Stimulated activated CD4-positive, alpha-beta T cell treated with anti-CD3 and anti-CD28 coated beads, Interleukin-2, amount 100 ng/mL, for 48 hours (primary cell): ENCODE results near the gene MCF2L.
"Not testable (repeated sequence)": the region's sequence is repeated elsewhere in the genome, so short reads cannot be mapped to it uniquely, and the experiment has no call there.

Source experiments
- DNase-seq, 2 donors: peaks; one replicate each; pipeline ENCODE4 v3.0.0-alpha.2; 2020

The MCF2L gene

DNA sequence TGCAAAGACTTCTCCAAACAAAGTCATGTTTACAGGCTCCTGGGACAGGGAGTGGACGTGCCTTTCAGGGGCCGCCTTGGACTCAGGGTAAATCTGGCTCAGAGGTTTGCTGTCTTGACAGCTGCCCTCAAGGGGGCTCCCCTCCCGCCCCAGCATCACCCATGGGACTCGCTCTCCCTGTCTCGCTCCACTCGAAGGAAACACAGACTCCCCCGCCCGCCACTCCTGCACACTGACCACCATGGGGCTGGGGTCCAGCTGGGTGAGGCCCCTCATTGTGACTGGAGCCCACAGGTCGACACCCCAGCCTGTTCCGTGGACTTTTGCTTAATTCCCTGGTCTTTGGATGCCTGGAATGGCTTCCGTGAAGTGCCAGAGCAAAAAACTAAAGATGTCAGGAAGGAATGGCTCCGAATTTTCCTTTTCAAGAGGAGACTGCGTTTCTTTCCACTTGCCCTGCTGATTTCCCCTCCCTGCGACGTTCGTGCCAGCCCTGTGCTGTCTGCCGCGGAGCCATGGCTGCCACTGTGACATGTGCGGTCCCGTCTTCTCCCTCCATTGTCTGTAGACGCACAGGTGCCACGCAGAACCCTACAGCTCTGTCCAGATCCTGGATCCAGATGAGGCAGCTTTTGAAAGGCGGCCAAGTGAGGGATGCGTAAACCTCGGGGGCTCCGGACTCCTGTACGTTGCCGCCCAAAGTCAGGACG, 48.6 kb downstream of the MCF2L start:
- no peak for DNase-seq

DNA sequence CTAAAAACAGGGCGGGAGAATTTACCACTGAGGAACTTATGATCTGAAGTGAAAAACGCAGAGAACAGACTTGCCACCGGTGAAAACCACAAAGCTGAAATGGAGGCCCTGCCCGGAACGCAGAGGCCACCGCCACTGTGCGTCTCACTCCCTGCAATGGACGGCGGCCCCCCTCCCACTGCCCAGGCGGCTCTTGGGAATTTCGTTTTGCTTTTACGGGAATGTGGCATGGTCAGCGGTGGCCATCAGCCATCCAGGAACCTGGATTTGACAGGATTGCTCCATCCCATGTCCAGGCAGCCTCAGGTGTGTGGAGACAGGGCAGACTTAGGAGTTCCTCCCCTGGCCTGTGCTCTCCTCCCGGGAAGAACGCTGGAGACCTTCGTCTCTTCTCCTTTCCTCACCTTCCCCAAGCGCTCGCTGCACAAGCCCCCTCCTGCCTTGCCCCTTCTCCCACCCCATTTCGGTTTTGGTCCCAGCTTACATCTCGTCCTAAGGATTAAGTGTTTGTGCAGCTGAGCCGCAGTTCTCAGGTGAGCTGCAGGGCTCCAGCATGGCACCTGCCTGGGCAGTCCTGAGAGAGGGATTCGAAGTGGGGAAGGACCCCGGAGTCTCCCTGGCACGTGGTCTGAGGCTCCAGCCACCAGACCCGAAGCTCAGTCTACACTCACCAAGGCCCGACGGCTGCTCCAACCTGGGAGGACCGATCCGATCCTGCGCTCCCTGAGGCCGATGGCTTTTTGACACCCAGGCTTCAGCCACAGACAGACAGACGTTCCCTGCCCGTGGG, 49.9 kb downstream of the MCF2L start:
- no peak for DNase-seq

DNA sequence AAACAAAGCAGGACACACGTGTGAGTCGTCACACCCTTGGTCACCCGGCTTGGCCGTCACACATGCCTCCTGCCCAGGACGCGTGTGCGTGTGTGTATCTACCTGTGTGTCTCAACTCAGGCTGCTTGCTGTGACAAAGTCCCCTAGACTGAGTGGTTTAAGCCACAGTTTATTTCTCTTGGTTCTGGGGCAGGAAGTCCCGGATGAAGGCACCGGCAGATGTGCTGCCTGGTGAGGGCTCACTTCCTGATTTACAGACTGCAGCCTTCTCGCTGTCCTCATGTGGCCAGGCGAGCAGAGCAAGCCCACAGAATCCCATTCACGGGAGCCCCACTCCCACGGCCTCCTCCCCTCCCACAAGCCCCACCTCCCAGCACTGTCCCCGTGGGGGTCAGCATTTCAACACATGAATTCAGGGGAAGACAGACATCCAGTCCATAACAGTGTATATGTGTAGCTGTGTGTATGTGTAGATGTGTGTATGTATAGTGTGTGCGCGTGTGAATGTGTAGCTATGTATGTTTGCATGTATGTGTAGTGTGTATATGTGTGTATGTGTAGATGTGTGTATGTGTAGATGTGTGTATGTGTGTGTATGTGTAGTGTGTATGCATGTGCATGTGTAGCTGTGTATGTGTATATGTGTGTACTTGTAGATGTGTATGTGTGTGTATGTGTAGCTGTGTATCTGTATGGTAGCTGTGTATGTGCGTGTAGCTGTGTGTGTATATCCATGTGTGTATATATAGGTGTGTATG, 51.5 kb downstream of the MCF2L start:
- no peak for DNase-seq

DNA sequence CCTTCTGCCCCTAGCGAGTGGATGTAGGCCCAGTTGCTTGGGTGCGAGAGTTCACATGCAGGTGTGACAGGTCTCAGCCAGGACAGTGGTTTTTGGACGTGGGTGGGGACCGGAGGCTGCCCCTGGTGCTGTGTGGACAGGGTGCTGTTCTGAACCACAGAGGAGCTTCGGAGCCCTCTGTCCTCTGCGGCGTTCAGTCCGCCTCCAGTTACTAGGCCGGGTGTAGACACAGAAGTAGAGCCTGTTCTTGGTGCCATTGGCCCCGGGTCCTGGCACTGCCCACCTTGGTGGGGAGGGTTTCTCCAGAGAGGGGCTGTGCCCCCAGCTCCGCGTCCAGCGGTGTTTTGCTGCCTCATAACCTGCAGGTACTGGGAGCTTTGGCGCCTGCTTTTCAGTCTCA, 52.4 kb downstream of the MCF2L start:
- no peak for DNase-seq

DNA sequence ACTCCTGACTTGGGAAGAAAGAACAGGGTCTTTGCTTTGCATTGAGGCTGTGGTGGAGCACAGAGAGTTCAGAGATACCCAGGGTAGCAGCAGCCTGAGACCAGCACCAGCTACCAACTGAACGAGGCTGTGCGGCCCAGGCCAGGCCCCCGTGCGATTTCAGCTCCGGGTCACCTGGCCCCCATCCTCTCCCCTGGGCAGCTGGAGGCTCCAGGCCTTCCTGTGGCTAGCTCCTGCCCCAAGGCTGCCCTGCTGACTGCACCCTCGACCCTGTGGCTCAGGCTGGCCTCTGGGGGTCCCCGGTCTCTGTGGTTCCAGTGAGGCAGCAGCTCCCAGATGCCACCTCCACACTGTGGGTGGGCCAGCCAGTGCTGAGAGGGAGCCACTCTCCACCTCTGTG, 52.8 kb downstream of the MCF2L start:
- no peak for DNase-seq

DNA sequence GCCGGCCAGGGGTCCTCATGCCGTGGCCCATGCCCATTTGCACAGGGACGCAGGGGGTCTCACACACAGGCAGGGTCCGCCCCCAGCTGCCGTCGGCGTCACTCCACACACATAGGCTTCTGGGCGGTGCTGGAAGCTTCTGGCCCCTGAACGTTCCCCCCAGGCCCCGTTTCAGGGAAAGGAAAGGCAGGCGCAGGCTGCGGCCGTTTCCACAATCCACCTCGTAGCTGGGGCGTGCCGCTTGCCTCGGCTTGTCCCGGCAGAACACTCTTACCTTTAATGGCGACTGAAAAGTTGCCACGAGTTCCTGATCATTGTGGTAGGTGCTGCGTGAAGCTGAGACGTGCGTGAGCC, 53.4 kb downstream of the MCF2L start:
- DNase-seq = no peak

DNA sequence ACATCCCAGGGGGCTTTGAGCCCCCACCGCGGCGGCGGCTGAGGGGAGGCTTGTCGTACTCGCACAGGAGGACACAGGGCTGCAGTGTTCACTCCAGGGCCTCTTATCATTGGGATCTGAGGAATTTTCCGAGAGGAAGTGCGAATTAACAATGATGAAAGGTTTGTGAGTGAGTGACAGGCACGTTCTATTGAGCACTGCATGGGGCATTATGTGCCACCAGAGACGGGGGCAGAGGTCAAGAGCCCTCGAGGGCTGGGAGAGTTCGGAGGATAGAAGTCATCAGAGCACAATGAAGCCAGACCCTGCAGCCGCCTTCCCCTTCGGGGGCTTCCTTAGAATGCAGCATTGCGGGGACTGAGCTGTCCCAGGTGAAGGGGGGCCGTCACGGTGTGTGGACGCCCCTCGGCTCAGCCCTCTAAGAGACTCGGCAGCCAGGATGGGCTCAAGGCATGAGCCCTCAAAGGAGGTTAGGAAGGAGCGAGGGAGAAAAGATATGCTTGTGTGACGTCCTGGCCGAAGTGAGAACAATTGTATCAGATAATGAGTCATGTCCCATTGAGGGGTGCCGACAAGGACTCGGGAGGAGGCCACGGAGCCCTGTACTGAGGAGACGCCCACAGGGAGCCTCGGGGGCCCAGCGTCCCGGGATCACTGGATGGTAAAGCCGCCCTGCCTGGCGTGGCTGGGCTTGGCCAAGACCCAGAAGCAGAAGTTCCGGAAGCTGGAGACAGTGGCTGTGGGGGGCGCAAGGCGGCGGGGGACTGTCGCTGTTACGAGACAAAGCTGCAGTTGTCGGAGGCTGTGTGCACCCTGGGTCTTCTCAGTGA, 53.9 kb downstream of the MCF2L start:
- DNase-seq = no peak

DNA sequence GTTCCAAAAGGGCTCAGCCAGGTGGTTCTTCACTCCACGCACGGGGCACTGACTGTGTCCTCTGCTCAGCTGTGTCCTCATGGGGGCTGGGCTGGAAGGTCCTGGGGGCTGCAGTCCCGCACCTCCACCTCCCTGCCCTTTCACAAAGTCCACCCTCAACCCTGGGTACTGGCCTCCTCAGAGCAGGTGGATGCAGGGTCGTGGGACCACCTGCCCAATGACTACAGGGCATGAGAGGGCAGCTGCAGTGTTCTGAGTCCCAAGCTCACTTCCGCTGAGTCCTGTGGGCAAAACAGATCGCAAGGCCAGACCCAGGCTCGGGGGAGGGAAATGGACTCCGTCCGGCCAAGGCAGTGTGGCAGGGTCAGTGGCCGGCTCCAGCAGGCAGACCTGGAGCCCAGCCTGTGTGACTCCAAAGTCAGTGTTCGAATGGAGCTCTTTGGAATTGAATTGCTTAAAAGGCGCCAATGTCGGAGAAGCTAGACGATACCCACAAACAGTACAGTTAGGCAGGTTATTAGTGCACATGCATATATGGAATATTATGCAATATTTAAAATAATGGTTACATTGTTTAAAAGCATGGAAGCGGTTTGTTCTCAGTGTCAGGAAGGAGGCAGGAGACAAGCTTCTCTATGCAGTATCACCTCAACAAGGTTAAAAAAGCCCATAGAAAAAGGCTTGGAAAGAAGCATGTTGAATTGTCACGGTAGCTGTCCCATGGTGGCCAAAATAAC, 54.8 kb downstream of the MCF2L start:
- no peak for DNase-seq

DNA sequence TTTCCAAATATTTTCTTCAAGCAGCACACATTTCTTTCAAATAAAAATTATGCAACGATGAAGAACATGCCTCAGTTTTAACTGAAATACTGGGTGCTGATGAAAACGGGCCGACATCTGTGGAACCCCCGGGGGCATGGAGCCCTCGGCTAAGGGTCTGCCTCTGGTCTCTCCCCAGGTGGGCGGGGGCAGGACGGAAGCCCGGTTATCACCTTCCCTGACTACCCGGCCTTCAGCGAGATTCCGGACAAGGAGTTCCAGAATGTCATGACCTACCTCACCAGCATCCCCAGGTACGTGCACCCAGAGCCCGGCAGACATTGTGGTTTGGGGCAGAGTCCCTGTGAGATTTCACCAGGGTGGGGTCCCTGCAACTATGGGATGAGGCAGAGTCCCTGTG, 55.5 kb downstream of the MCF2L start:
- DNase-seq = no peak

DNA sequence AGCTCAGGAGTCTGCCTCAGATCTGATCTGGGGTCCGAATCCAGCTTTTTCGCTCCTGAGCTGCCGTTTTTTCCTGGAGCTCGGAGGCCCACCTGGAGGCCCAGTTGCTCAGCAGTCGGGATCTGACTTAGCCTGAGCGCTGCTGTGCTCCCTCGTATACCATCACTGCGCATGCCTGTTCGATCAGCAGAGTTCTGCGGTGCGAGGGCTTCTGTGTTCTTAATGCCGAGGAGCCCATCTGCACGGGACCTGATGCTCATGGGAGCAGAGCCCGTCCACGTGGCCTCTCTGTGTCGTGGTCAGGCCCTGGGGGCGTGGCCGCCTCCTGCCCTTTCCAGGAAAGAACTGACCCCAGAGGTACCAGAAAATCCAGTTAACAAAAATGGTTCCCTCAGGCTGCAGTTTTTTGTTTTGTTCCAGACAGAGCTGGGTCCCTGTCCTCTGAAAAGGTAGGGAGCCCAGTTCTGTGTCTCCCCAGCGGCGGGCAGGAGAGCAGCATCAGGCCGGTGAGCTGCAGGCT, 57.4 kb downstream of the MCF2L start:
- DNase-seq = no peak

DNA sequence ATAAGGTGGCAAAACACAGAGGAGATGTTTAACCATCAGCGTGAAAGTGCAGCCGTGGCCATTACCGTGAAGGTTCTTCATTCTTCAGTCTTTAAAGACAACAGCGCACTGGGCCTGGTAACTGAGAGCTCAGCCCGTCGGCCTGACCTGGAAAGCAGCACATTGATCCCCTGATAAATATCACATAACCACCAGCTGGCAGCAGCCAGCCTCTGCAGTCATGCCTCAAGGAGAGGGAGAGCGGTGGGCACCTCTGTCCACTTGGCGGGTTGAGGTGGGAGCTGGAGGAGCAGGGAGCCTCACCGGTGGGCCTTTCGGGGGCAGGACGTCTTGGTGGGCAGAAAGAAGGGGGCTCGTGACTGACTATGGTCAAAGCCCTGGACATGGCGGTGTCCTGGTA, 58.1 kb downstream of the MCF2L start:
- no peak for DNase-seq

DNA sequence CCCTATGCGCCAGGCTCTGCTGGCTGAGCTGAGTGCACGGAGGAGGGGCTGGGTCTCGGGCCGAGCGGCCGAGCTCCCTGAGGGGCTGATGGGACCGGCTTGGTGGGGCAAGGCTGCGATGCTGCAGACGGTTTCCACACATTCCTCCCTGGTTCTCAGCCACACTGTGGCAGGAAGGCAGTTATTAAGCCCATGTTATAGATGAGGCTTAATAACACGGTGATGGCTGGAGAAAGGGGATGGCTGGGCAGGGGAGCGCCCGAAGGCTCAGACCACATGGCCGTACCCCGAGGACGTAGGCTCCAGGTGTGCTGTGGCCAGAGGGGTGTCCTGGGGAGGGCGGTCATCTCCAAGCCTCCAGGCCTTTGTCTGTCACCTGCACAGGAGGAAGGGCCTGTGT, 58.6 kb downstream of the MCF2L start:
- no peak for DNase-seq

DNA sequence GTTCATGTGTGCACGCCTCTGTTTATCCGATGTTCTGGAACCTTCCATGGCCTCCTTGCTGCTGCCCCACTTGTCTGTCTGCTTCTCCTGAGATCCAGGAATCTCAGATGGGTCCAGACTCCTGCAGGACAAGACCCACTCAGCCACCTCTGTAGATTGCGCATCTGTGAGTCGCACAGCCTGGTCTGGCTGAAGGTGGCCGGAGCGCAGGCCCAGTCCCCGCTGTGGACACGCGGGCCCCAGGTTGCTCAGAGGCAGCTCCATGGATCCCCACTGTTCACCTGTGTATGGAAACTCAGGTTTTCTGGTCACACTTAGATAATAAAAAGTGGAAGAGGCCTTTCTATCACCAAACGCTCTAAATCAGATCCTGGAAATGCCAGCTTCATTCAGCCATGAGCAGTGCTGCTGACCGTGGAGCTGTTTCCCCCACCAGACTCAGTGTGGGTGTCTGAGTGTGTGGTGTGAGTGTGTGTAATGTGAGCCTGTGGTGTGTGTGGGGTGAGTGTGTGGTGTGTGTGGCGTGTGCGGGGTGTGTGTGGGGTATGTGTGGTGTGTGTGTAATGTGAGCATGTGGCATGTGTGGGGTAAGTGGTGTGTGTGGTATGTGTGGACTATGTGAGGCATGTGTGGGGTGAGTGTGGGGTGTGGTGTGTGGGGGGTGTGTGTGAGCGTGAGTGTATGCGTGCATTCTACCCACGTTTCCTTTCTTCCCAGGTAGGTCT, 59.5 kb downstream of the MCF2L start:
- no peak for DNase-seq

DNA sequence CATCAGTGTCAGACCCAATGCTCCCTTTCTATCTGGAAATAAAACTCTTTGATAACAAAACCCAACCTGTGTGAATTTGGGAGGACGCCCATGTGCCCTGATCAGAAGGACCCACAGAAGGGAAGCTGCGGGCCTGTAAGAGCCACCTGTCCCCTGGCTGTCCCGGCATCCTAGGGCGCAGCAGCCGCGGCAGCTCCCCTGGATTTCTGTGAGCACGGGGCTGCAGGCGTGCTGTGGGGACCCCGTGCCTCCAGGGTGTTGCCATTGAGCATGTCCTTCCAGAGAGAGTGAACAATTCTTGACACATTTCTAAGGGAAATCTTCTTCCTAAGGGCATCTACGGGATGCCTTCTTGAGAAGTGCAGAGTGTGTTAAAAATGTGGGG, 60.0 kb downstream of the MCF2L start:
- DNase-seq = no peak

DNA sequence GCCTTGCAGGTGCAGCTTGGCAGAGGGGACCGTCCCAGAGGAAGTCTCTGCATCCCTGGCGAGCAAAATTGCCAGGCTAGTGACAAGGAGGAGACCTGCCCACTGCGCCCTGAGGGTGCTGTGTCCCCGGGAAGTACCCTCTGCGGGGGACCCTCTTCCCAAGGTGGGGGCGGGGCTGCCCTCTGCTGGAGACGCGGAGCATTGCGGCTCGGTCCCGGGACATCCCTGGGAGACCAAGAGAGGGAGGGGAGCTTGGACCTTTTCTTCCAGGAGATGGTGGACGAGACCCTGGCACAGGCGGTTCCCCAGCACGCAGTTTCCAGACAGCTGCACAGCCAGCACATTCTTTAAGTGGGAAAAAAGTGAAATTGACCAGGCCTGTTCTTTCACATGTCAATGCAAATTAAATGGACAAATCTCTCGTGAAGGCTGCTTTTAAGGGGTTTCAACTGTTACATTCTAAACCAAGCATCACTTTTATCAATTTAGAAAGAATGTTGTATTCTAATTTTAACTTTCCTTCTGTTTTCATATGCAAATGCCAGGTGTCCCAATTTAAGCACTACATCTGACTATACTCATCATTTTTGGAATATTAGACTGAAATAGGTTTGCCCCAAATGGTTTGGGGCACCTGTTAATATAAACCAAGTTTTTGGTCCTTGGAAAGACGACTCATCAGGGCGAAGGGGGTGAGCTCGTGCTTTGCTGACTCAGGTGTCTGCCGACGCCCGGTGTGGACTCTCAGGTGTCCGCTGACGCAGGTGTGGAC, 60.7 kb downstream of the MCF2L start:
- DNase-seq = peak; percentile 49 to 65

DNA sequence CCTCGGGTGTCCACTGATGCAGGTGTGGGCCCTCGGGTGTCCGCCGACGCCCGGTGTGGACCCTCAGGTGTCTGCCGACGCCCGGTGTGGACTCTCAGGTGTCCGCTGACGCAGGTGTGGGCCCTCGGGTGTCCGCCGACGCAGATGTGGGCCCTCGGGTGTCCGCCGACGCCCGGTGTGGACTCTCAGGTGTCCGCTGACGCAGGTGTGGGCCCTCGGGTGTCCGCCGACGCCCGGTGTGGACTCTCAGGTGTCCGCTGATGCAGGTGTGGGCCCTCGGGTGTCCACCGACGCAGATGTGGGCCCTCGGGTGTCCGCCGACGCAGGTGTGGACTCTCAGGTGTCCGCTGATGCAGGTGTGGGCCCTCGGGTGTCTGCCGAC, 61.2 kb downstream of the MCF2L start:
- DNase-seq = not testable (repeated sequence)

DNA sequence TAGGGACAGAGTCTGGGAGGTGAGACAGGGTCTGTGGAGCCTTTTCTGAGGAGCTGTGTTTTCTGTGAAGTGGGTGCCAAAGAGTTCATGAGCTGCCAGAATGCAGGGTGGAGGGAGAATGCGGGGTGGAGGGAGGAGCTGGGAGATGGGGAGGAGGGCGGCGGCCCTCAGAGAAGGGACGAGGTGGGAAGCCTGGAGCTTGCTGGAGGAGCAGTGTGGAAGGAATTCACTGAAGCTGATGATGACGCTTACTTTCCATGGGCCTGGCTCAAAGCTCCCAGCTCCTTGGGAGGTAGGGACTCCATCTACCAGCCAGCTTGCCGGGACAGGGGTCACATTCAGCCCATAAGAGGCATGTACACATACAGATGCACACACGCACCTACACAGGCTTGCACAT, 62.5 kb downstream of the MCF2L start:
- DNase-seq = no peak

DNA sequence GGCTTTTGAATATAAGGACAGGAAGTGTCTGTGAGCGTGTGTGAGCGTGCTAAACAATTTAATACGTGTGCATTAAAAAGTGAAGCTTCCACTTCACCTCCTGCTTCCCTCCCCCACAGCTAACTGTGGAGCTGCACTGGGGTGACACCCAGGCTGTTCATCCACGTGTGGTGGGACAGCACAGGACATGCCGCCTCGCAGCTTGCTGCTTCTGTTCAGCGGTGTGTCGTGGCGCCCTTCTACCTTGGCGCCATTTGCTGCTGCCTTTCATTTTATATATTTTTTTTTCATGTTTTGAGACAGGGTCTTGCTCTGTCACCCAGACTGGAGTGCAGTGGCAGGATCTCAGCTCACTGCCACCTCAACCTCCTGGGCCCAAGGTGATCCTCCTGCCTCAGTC, 63.3 kb downstream of the MCF2L start:
- no peak for DNase-seq

DNA sequence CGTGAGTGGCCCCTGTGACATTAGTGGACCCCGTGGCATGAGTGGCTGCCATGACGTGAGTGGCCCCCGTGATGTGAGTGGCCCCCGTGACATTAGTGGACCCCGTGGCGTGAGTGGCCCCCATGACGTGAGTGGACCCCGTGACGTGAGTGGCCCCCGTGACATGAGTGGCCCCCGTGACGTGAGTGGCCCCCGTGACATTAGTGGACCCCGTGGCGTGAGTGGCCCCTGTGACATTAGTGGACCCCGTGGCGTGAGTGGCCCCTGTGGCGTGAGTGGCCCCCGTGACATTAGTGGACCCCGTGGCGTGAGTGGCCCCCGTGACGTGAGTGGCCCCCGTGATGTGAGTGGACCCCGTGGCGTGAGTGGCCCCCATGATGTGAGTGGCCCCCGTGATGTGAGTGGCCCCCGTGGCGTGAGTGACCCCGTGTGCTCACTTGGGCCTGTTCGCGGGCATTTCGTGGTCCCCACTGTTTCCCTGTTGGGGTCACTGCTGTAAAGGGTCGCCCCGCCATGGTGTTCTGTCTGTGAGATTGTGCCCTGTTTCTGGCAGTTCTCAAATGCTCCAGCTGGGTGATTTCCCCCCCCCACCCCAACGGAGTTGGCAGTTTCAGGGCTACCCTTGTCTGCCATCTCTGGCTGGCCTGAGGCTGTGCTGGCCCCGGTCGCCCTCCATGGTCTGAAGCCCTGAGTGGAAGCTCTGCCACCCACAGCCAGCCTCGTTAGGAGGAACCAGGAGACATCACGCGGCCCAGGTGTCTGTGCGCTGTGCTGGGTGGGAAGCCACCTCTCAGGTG, 64.2 kb downstream of the MCF2L start:
- no peak for DNase-seq
